Left lung (tissue), 10 donors: ENCODE data around the gene UBXN7. TPM values are rescaled to one million over a fixed set of nuclear protein-coding genes. Genes with fewer than 3 reads are reported as not detected.
"Not testable (repeated sequence)": the region's sequence is repeated elsewhere in the genome, so short reads cannot be mapped to it uniquely, and the experiment has no call there.

Experiments
- ATAC-seq: fragments of 200-7000 bp; cut with Tn5 transposase; one replicate; pipeline ENCODE4 v1.9.1; 2020; ENCODE audit warnings: moderate library complexity
- DNase-seq, 4 donors: peaks; one replicate each; pipeline ENCODE4 v3.0.0-alpha.2; 2013 to 2020
- H3K27ac ChIP-seq, 2 donors: fragments of 200-600 bp; sonication (generic) in 1 of 2; one replicate each; pipeline versions ENCODE4 v1.5.0 to v1.8.0; 2020 to 2021
- H3K27me3 ChIP-seq, 2 donors: fragments of 200-600 bp; sonication (generic) in 1 of 2; one replicate each; pipeline versions ENCODE4 v1.5.0 to v1.8.0; 2020 to 2021
- H3K36me3 ChIP-seq, 2 donors: fragments of 200-600 bp; sonication (generic) in 1 of 2; one replicate each; pipeline versions ENCODE4 v1.5.0 to v1.8.0; 2020 to 2021
- H3K4me1 ChIP-seq, 2 donors: fragments of 200-600 bp; one replicate each; pipeline ENCODE4 v1.8.0; 2021
- H3K4me3 ChIP-seq, 2 donors: fragments of 200-600 bp; sonication (generic) in 1 of 2; one replicate each; pipeline versions ENCODE4 v1.5.0 to v1.8.0; 2020 to 2021; ENCODE audit warnings: mild to moderate bottlenecking in 1 of 2
- H3K9me3 ChIP-seq, 2 donors: fragments of 200-600 bp; sonication (generic) in 1 of 2; one replicate each; pipeline versions ENCODE4 v1.5.0 to v1.8.0; 2020 to 2021
- intact Hi-C, 2 donors: fragments of 100-400 bp; cut with DNase I; formaldehyde crosslinking; loops; one replicate each; pipeline versions ENCODE4 v1.11.2 to v1.14.2; 2022
- polyA plus RNA-seq, 6 donors: library from polyadenylated mRNA; unstranded; fragments of 120-200 nt; gene quantifications; one replicate each; pipeline ENCODE4 v1.2.1, GENCODE V29; 2013; ENCODE audit not compliant: insufficient read length in 6 of 6
- total RNA-seq, 2 donors: library from RNA; stranded (reverse); fragmentation: NEBNext Ultra II Directional; extraction: Animal tissue kit (Norgen Biotek cat#: 25700); gene quantifications; one replicate each; pipeline ENCODE4 v1.2.1, GENCODE V29; 2021
- TF ChIP-seq, protein P1 (sequence below), 2 donors: fragments of 200-600 bp; sonication (generic) in 1 of 2; IDR thresholded peaks; one replicate each; pipeline versions ENCODE4 v1.5.0 to v1.8.0; 2021; ENCODE audit warnings: antibody characterized with exemption in 2 of 2
- donor health status: DM: no; HTN: yes; CAD: no.
- donor health status: DM: no; HTN: no; CAD: no.

UBXN7 gene
- total and polyA plus RNA-seq, 8 donors: 35.2 to 56.3 (median 40.2) TPM

DNA sequence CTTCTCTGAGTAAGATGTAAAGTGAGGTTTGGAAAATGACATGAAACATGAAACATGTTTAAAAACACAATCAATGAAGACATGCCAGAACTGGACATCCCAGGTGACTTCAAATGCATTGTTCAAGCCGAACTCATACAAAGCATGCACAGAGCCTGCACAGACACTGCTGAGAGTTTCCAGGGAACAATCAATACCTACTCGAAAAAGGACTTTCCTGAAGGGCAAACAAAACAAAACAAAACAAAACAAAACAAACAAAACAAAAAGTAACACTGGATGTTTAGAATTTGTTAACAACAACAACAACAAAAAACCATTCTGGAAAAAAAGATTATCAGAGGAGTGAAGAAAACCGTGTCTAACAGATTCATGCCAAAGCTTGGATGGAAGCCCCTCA is 83.5 kb downstream of the UBXN7 start:
- no peak for ATAC-seq
- TF ChIP-seq, protein P1, sequence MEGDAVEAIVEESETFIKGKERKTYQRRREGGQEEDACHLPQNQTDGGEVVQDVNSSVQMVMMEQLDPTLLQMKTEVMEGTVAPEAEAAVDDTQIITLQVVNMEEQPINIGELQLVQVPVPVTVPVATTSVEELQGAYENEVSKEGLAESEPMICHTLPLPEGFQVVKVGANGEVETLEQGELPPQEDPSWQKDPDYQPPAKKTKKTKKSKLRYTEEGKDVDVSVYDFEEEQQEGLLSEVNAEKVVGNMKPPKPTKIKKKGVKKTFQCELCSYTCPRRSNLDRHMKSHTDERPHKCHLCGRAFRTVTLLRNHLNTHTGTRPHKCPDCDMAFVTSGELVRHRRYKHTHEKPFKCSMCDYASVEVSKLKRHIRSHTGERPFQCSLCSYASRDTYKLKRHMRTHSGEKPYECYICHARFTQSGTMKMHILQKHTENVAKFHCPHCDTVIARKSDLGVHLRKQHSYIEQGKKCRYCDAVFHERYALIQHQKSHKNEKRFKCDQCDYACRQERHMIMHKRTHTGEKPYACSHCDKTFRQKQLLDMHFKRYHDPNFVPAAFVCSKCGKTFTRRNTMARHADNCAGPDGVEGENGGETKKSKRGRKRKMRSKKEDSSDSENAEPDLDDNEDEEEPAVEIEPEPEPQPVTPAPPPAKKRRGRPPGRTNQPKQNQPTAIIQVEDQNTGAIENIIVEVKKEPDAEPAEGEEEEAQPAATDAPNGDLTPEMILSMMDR (IDR thresholded peaks at IDR 0.05): no peak
- H3K27ac ChIP-seq: no peak overlapping the region
- H3K9me3 ChIP-seq: no peaks in the 10 kb centered on the region
- no peaks in the 10 kb centered on the region for H3K27me3 ChIP-seq
- intact Hi-C loops: no loop called here
- peaks cover 0 to 3% of the 10 kb centered on the region in 2 donors for H3K4me1 ChIP-seq
- no peak for DNase-seq
- H3K4me3 ChIP-seq: no peak overlapping the region
- H3K36me3 ChIP-seq: peaks cover 0 to 9% of the 10 kb centered on the region in 2 donors

GRCh38 chr3:196344663-196345062 is 87.6 kb downstream of the UBXN7 start:
- peak overlapping the region in 1 of 2 donors; percentile 49 for H3K27ac ChIP-seq
- no peak overlapping the region for H3K4me3 ChIP-seq
- no peaks in the 10 kb centered on the region for H3K9me3 ChIP-seq
- H3K27me3 ChIP-seq: no peaks in the 10 kb centered on the region
- intact Hi-C loops: no loop called here
- DNase-seq: no peak
- H3K4me1 ChIP-seq: peaks cover 0 to 3% of the 10 kb centered on the region in 2 donors
- ATAC-seq: peak; percentile 48
- peaks cover 0 to 7% of the 10 kb centered on the region in 2 donors for H3K36me3 ChIP-seq
- TF ChIP-seq, protein P1 (IDR thresholded peaks at IDR 0.05): no peak

DNA sequence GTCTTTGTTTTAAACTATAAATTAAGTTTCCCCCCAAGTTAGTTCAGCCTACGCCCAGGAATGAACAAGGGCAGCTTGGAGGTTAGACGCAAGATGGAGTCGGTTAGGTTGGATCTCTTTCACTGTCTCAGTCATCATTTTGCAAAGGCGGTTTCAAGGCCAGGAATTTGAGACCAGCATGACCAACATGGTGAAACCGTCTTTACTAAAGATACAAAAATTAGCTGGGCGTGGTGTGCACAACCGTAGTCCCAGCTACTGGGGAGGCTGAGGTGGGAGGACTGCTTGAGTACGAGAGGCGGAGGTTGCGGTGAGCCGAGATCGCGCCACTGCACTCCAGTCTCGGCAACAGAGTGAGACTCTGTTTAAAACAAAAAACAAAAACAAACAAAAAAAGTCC is 88.3 kb downstream of the UBXN7 start:
- H3K9me3 ChIP-seq, intact Hi-C loops, DNase-seq: not testable (repeated sequence)

DNA sequence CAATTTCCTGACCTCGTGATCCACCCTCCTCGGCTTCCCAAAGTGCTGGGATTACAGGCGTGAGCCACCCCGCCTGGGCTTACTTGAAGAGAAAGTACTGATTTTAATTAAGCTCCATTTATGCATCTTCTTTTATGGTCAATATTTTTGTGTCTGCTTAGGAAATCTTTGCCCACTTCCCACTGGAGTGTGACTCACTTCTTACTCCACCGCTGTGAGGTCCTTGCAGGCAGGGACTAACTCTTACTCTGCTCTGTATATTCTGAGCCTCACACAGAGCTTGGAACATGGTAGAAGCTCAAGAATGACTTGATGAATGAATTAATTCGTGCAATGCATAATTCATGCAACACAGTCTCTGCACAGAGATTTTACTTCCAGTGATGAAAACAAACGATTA is 91.1 kb downstream of the UBXN7 start:
- Histone ChIP-seq H3K27me3 (peaks cover 0 to under 1% of the 10 kb centered on the region in 2 donors), H3K36me3 (no peaks in the 10 kb centered on the region), H3K27ac (peak overlapping the region in 1 of 2 donors; percentile 48), H3K4me3 (no peak overlapping the region), H3K4me1 (peaks cover 0 to 4% of the 10 kb centered on the region in 2 donors), H3K9me3 (no peaks in the 10 kb centered on the region)
- TF ChIP-seq, protein P1 (IDR thresholded peaks at IDR 0.05): no peak
- ATAC-seq (peak; percentile 56), DNase-seq (no peak)
- intact Hi-C loops: no loop called here

More for the DNA sequence above, 88.3 kb downstream of the UBXN7 start:
- H3K4me3 ChIP-seq, H3K4me1 ChIP-seq, H3K36me3 ChIP-seq, H3K27me3 ChIP-seq, H3K27ac ChIP-seq, ATAC-seq: not testable (repeated sequence)

DNA sequence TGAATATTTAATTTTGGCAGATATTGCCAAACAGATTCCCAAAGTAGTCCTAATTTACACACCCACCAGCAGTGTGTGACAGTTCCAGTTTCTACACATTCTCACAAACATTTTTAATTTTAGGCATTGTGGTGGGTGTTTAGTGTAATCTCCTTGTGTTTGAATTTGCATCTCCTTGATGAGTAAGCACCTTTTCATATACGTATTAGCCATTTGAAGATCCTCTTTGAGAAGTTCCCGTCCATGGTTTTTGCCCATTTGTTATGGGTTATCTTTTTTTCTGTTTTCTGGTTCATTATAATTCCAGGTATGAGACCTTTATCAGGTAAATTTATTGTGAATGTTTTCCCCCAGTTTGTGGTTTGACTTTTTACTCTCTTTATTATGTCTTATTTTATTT is 91.8 kb downstream of the UBXN7 start:
- TF ChIP-seq, protein P1 (IDR thresholded peaks at IDR 0.05): no peak
- peaks cover 0 to 9% of the 10 kb centered on the region in 2 donors for H3K4me1 ChIP-seq
- DNase-seq (no peak), ATAC-seq (no peak)
- no peak overlapping the region for H3K4me3 ChIP-seq
- H3K9me3 ChIP-seq: no peaks in the 10 kb centered on the region
- peak overlapping the region in 1 of 2 donors; percentile 26 for H3K27ac ChIP-seq
- H3K27me3 ChIP-seq: peaks cover 0 to 7% of the 10 kb centered on the region in 2 donors
- no peaks in the 10 kb centered on the region for H3K36me3 ChIP-seq
- intact Hi-C loops: no loop called here
